GM12878 (cell line): ENCODE data around the gene ANO2. TPM values are rescaled to one million over a fixed set of nuclear protein-coding genes. Genes with fewer than 3 reads are reported as not detected.

ENCODE experiments used
- ATAC-seq: fragments of 200-7000 bp; cut with Tn5 transposase; 3 replicates; pipeline ENCODE4 v1.9.1; 2020; ENCODE audit warnings: mild to moderate bottlenecking, moderate library complexity
- BruUV-seq: library from RNA; stranded (reverse); fragments of 400-500 nt; replicated peaks from 2 replicates; lab custom pipeline; 2021; lab: Mats Ljungman, UMichigan
- CTCF ChIA-PET: fragments of 300-600 bp; sonication (Branson Sonifier 250); formaldehyde crosslinking; extraction: SDS; loops from one replicate; lab custom pipeline; 2021; ENCODE audit warnings: inconsistent platforms; lab: Yijun Ruan, JAX
- POLR2A ChIA-PET: fragments of 350-600 bp; formaldehyde crosslinking; extraction: SDS; loops from one replicate; lab custom pipeline; 2021; ENCODE audit warnings: inconsistent platforms; lab: Charles Lee
- RAD21 ChIA-PET: fragments of 300-600 bp; sonication (Branson Sonifier 250); formaldehyde crosslinking; loops from one replicate; lab custom pipeline; 2023; ENCODE audit warnings: antibody characterized with exemption; ENCODE audit not compliant: unreplicated experiment; lab: Charles Lee
- SMC1A ChIA-PET: fragments of 300-600 bp; sonication (Branson Sonifier 250); formaldehyde crosslinking; loops from one replicate; lab custom pipeline; 2023; ENCODE audit not compliant: unreplicated experiment, uncharacterized antibody; lab: Charles Lee
- DNase-seq: peaks from one replicate; pipeline ENCODE4 v3.0.0-alpha.2; 2011; ENCODE audit warnings: low read depth, low spot score
- FAIRE-seq: peaks from 3 replicates; lab custom pipeline; 2011; peaks lifted over from hg19 to GRCh38; lab: Jason Lieb, UNC
- H2AFZ ChIP-seq: 2 replicates; pipeline ENCODE4 v1.6.0; 2011; ENCODE audit warnings: low read depth, low read length, control low read depth; ENCODE audit not compliant: control insufficient read depth
- H3K27ac ChIP-seq: 2 replicates; pipeline ENCODE4 v1.5.1; 2011; ENCODE audit warnings: control low read depth; ENCODE audit not compliant: control insufficient read depth, insufficient read depth
- H3K27me3 ChIP-seq, 2 experiments: replicated peaks in 1 of 2; 2 replicates each; pipeline versions ENCODE4 v1.6.0 to v1.6.1; 2011; ENCODE audit warnings: low read length in 1 of 2; ENCODE audit not compliant: control insufficient read depth in 2 of 2, insufficient read depth in 2 of 2
- H3K36me3 ChIP-seq, 2 experiments: 2 replicates each; pipeline ENCODE4 v1.5.1; 2011; ENCODE audit warnings: low read length in 1 of 2; ENCODE audit not compliant: control insufficient read depth in 2 of 2, insufficient read depth in 2 of 2
- H3K4me1 ChIP-seq: 2 replicates; pipeline ENCODE4 v1.6.1; 2011; ENCODE audit warnings: mild to moderate bottlenecking, low read length, moderate library complexity, mixed read lengths; ENCODE audit not compliant: control insufficient read depth, insufficient read depth
- H3K4me2 ChIP-seq: 2 replicates; pipeline ENCODE4 v1.6.0; 2011; ENCODE audit warnings: control low read depth; ENCODE audit not compliant: control insufficient read depth, insufficient read depth
- H3K4me3 ChIP-seq: fragments of 200-600 bp; sonication (generic); 2 replicates; pipeline ENCODE4 v1.5.1; 2016
- H3K79me2 ChIP-seq: 2 replicates; pipeline ENCODE4 v1.6.0; 2011; ENCODE audit warnings: low read length; ENCODE audit not compliant: control insufficient read depth, insufficient read depth
- H3K9ac ChIP-seq: 2 replicates; pipeline ENCODE4 v1.8.0; 2011; ENCODE audit warnings: low read length, control low read depth, mixed read lengths; ENCODE audit not compliant: control insufficient read depth, insufficient read depth
- H3K9me3 ChIP-seq: replicated peaks from 3 replicates; pipeline ENCODE4 v1.5.1; 2011; ENCODE audit warnings: mild to moderate bottlenecking, low read length; ENCODE audit not compliant: control insufficient read depth, insufficient read depth
- H4K20me1 ChIP-seq: 2 replicates; pipeline ENCODE4 v1.6.0; 2011; ENCODE audit not compliant: control insufficient read depth, insufficient read depth
- BHLHE40 ChIP-seq, 2 experiments: fragments of 450-650 bp in 1 of 2; IDR thresholded peaks; 2 replicates each; pipeline ENCODE4 v1.6.1; 2011 to 2017; ENCODE audit warnings: low read depth in 2 of 2, borderline replicate concordance in 1 of 2, improper control_type of control experiment in 1 of 2, low read length in 1 of 2, mild to moderate bottlenecking in 1 of 2
- CHD2 ChIP-seq: IDR thresholded peaks from 2 replicates; pipeline ENCODE4 v1.6.1; 2011; ENCODE audit warnings: low read depth, low read length, improper control_type of control experiment, borderline replicate concordance
- IKZF2 ChIP-seq, 2 experiments: fragments of 450-650 bp; IDR thresholded peaks; 2 replicates each; pipeline ENCODE4 v1.6.1; 2017; ENCODE audit warnings: mild to moderate bottlenecking in 2 of 2, moderate library complexity in 2 of 2
- IRF4 ChIP-seq: IDR thresholded peaks from 2 replicates; pipeline ENCODE4 v1.6.1; 2011; ENCODE audit warnings: low read depth, low read length
- POLR2AphosphoS2 ChIP-seq: IDR thresholded peaks from 2 replicates; pipeline ENCODE4 v1.6.1; 2011; ENCODE audit warnings: low read depth, mild to moderate bottlenecking, low read length, improper control_type of control experiment, moderate library complexity
- POLR2AphosphoS5 ChIP-seq: IDR thresholded peaks from 2 replicates; pipeline ENCODE4 v1.6.1; 2011; ENCODE audit warnings: mild to moderate bottlenecking, low read length, inconsistent platforms
- SMC3 ChIP-seq: IDR thresholded peaks from 2 replicates; pipeline ENCODE4 v1.6.1; 2011; ENCODE audit warnings: low read length, improper control_type of control experiment, borderline replicate concordance
- TARDBP ChIP-seq: IDR thresholded peaks from 2 replicates; pipeline ENCODE4 v1.6.1; 2016; ENCODE audit warnings: borderline replicate concordance
- WGBS: methylation state at CpG from one replicate; pipeline ENCODE4 v1.1.6; 2016; ENCODE audit warnings: low lambda C conversion rate; ENCODE audit not compliant: insufficient replicate concordance, insufficient coverage; ENCODE audit errors: missing lambda C conversion rate; 5-methylcytosine and 5-hydroxymethylcytosine counted together
- in situ Hi-C: fragments of 300-500 bp; cut with MboI; formaldehyde crosslinking; loops from 9 replicates; pipeline ENCODE4 v1.14.3; 2018; ENCODE audit warnings: mixed read lengths
- intact Hi-C: fragments of 100-400 bp; cut with micrococcal nuclease; formaldehyde crosslinking; loops from one replicate; pipeline ENCODE4 v1.14.2; 2022; ENCODE audit not compliant: unreplicated experiment
- polyA plus RNA-seq, 11 experiments: library from polyadenylated mRNA; depleted of rRNA in 4 of 11; unstranded in 6 of 11; stranded (reverse) in 5 of 11; fragments of >200 nt; fragmentation: Nextera tagmentation in 4 of 11; fragmentation: Illumina TruSeq in 1 of 11; extraction: Ambion mirVana in 4 of 11; extraction: Trizol in 1 of 11; gene quantifications; 1 replicate in 1 of 11; 2 replicates in 10 of 11; pipeline versions ENCODE4 v1.2.1 to v1.2.3, GENCODE V29; 2011 to 2016; ENCODE audit warnings: inconsistent platforms in 2 of 11, missing spikeins in 2 of 11, low read depth in 1 of 11
- total RNA-seq, 4 experiments: library from RNA; depleted of rRNA in 3 of 4; stranded (reverse); fragments of >200 nt in 3 of 4; fragmentation: Illumina TruSeq in 1 of 4; extraction: Trizol in 1 of 4; gene quantifications; 2 replicates each; pipeline versions ENCODE4 v1.2.1 to v1.2.3, GENCODE V29; 2013 to 2021
- TF ChIP-seq, protein P1 (sequence below): fragments of 450-650 bp; IDR thresholded peaks from 2 replicates; pipeline ENCODE4 v1.6.1; 2017; ENCODE audit warnings: low read depth, mild to moderate bottlenecking, moderate library complexity
- TF ChIP-seq, protein P2 (sequence below): IDR thresholded peaks from 2 replicates; pipeline ENCODE4 v1.6.1; 2012; ENCODE audit warnings: low read depth, low read length, improper control_type of control experiment

Gene ANO2
- total and polyA plus RNA-seq, 10 of the 15 experiments (the other 5 are each of a cell fraction or from before 2014, with no cell fraction given), result not detected

DNA sequence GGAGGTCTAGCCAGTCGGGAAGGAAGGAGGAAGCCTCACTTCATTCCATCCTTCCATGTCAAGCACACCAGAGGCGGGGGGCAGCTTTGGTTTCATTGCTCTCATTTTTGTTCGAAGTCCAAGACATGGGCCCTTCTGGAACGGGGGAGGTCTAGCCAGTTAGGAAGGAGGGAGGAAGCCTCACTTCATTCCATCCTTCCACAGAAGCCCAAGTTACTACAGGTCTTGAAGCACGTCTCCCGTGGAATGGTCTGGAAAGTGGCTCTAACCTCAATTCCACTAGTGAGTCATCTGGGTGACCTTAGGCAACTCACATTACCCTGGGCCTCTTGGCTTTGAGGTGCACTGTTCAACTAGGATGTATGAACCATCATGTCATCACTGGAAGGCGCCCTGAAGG lies 356.9 kb downstream of the ANO2 start:
- Histone ChIP-seq H3K4me3 (no peak overlapping the region), H3K27me3 (peaks cover 0 to 1% of the 10 kb centered on the region in 2 experiments; a peak in 1 of 4 replicates), H3K36me3 (no peaks in the 10 kb centered on the region), H2AFZ (no peak overlapping the region), H3K9me3 (no peaks in the 10 kb centered on the region), H3K79me2 (no peaks in the 10 kb centered on the region), H3K9ac (no peak overlapping the region), H4K20me1 (no peaks in the 10 kb centered on the region), H3K4me1 (no peaks in the 10 kb centered on the region), H3K4me2 (no peak overlapping the region), H3K27ac (no peak overlapping the region)
- ChIA-PET SMC1A (no interaction called here), CTCF (no interaction called here), RAD21 (no interaction called here), POLR2A (no interaction called here)
- intact Hi-C loops, result no loop called here
- in situ Hi-C loops, result no loop called here
- no peak for DNase-seq
- TF ChIP-seq, protein P1, sequence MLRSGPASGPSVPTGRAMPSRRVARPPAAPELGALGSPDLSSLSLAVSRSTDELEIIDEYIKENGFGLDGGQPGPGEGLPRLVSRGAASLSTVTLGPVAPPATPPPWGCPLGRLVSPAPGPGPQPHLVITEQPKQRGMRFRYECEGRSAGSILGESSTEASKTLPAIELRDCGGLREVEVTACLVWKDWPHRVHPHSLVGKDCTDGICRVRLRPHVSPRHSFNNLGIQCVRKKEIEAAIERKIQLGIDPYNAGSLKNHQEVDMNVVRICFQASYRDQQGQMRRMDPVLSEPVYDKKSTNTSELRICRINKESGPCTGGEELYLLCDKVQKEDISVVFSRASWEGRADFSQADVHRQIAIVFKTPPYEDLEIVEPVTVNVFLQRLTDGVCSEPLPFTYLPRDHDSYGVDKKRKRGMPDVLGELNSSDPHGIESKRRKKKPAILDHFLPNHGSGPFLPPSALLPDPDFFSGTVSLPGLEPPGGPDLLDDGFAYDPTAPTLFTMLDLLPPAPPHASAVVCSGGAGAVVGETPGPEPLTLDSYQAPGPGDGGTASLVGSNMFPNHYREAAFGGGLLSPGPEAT, result no peak
- TF ChIP-seq POLR2AphosphoS5 (no peak), TARDBP (no peak), POLR2AphosphoS2 (no peak), IKZF2 (IDR thresholded peaks at IDR 0.05) (no peak), CHD2 (no peak), SMC3 (no peak), IRF4 (no peak), BHLHE40 (IDR thresholded peaks at IDR 0.05; ENCODE audit: borderline replicate concordance in 1 of 2, low read depth in 2 of 2, low read length in 1 of 2) (no peak)
- TF ChIP-seq, protein P2, sequence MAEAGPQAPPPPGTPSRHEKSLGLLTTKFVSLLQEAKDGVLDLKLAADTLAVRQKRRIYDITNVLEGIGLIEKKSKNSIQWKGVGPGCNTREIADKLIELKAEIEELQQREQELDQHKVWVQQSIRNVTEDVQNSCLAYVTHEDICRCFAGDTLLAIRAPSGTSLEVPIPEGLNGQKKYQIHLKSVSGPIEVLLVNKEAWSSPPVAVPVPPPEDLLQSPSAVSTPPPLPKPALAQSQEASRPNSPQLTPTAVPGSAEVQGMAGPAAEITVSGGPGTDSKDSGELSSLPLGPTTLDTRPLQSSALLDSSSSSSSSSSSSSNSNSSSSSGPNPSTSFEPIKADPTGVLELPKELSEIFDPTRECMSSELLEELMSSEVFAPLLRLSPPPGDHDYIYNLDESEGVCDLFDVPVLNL, result no peak
- whole genome bisulfite sequencing, result 18% methylated on average over 7 of the region's 7 CpGs
- BruUV-seq, result no TSS peak
- no peak for FAIRE-seq
- no peak for ATAC-seq
